CD4-positive, alpha-beta T cell treated with Interleukin-4 for 4 hours (primary cell): ENCODE data around the gene PML.
"Not testable (repeated sequence)": the region's sequence is repeated elsewhere in the genome, so short reads cannot be mapped to it uniquely, and the experiment has no call there.

Source experiments
- DNase-seq: peaks from one replicate; pipeline ENCODE4 v3.0.0-alpha.2; 2020

Gene PML

DNA sequence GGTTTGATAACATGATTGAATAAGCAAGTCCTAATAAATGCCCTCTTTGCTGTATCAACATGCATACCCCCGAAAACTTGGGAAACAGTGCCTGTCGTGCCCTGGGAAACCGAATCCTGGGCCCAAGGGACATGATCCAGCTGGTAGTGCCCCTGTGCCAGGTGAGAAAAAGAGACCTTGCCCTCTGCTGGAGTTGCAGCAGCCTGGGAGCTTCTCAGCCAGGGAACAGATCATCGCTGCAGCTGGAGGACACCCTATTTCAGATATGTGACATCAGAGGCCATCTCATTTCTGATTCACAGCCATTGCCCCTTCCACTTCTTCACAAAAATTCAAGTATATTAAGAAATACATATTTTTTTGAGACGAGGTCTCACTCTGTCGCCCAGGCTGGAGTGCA, 34.7 kb upstream of the PML start:
- DNase-seq, result no peak

- not testable (repeated sequence) for DNase-seq
These were observed 33.9 kb upstream of the PML start for GRCh38 chr15:73960472-73961070.

- no peak for DNase-seq
These were observed 32.1 kb upstream of the PML start for GRCh38 chr15:73962433-73962832.

GRCh38 chr15:73964736-73965093, 29.8 kb upstream of the PML start:
- DNase-seq, result peak; percentile 84

GRCh38 chr15:73965094-73965757, 29.3 kb upstream of the PML start:
- DNase-seq, result no peak

GRCh38 chr15:73965758-73966113, 28.8 kb upstream of the PML start:
- peak; percentile 43 for DNase-seq

DNA sequence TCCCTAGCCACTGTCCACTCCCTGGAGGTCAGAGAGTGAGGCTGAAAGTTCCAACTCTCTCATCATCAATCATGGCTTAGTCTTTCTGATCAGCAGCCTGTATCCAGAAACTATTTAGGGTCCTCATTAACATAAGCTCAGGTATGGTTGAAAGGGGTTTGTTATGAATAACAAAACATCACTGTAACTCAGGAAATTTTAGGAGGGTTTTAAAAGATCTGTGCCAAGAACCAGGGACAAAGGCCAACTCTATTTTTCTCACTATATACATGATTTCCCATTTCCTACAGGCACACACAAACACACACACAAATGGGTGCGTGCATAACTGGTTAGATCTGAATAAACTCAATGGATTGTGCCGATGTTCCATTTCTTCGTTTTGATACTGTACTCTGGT, 26.1 kb upstream of the PML start:
- no peak for DNase-seq

GRCh38 chr15:73969151-73969759, 25.3 kb upstream of the PML start:
- no peak for DNase-seq

GRCh38 chr15:73972984-73973682, 21.4 kb upstream of the PML start:
- DNase-seq, result peak; percentile 73

- DNase-seq, result not testable (repeated sequence)
These were observed 20.8 kb upstream of the PML start for GRCh38 chr15:73973683-73974200.

- DNase-seq, result peak; percentile 50
These were observed 18.9 kb upstream of the PML start for GRCh38 chr15:73975440-73976125.

DNA sequence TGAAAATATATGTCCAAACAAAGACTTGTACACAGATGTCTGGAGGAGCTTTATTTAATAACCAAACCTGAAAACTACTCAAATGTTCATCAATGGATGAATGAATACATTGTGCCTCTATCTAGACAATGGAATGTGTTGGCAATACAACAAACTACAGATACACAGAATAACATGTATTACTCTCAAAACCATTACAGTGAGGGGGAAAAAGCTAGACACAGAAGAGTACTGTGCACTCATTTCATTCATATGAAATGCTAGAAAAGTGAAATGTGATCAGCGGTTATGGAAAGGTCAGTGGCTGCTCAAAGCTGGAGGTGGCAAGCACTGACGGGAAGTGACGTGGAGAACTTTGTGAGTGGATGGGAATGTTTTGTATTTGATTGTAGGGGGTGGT, 15.6 kb upstream of the PML start:
- no peak for DNase-seq

DNA sequence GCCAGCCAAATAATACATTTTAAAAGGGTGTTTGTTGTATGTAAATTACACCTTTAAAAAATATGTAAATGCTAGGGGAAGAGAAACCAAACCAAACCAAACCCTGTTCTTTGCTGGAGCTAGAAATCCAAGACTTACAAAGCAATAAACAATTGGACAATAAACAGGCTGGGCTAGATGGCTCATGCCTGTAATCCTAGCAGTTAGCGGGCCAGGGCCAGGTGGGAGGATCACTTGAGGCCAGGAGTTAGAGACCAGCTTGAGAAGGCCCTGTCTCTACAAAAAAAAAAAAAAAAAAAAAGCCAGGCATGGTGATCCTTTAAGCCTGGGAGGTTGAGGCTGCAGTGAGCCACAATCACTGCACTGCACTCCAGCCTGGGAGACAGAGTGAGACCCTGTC, 14.9 kb upstream of the PML start:
- no peak for DNase-seq

GRCh38 chr15:73981761-73982221, 12.7 kb upstream of the PML start:
- no peak for DNase-seq

GRCh38 chr15:73982222-73982962, 12.1 kb upstream of the PML start:
- no peak for DNase-seq

DNA sequence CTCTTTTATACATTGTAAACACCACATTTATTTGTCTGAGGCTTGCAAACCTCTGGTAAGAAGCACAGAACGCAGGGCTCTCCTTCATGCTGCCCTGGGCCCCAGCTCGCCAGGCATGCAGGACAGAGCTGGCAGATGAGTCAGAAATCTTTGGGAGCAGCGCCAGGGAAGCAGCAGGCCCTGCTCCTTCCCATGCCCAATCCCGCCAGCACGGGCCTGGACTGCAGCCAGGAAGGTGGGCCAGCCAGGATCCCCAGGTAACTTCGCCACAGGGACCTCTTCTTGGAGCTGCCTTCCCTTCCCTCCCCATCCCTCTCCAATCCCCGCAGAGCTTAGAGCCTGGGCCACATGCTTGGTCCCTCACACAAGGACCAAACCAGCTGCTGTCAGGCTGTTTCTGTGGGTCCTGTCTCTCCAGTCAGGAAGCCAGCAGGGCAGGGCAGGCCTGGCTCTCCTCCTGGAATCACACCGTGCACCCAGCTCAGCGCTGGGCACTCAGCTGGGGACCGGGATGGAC, 11.2 kb upstream of the PML start:
- no peak for DNase-seq

- DNase-seq, result no peak
These were observed 10.7 kb upstream of the PML start for GRCh38 chr15:73983773-73984172.

DNA sequence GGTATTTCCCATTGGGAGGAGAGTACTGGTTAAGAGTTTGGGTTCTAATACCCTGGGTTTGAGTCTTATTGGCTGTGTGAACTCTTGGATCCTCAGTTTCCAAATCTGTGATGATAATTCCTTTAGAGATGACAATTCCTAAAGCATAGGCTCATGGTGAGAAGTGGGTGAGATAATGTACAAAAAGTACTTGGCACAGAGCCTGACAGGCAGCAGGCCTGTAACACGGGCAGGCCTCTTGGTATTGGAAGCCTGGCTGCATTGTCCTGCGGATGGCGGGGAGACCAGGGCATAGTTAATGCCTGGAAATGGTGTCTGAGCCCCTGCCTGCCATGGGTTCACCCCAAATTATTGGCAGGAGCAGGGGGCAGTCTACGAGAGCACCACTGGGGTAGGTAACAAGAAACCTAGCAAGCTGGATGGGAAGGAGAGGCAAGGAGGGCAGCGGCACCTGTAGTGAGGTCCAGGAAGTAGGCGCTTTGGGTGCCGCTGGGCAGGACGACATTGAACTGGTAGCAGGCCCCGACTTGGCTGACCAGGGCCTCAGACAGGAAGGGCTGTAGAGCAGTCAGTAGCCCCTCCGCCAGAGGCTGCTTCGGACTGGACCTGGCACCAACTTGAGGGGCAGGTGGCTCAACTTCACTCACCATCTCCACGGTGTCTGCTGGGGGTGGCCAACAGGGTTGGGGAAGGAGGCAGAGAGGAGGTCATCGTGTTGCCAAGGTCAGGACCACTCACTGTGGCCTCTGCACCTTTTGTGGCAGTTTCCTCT, 10.1 kb upstream of the PML start:
- no peak for DNase-seq

- DNase-seq, result no peak
These were observed 9.2 kb upstream of the PML start for GRCh38 chr15:73985101-73985873.

DNA sequence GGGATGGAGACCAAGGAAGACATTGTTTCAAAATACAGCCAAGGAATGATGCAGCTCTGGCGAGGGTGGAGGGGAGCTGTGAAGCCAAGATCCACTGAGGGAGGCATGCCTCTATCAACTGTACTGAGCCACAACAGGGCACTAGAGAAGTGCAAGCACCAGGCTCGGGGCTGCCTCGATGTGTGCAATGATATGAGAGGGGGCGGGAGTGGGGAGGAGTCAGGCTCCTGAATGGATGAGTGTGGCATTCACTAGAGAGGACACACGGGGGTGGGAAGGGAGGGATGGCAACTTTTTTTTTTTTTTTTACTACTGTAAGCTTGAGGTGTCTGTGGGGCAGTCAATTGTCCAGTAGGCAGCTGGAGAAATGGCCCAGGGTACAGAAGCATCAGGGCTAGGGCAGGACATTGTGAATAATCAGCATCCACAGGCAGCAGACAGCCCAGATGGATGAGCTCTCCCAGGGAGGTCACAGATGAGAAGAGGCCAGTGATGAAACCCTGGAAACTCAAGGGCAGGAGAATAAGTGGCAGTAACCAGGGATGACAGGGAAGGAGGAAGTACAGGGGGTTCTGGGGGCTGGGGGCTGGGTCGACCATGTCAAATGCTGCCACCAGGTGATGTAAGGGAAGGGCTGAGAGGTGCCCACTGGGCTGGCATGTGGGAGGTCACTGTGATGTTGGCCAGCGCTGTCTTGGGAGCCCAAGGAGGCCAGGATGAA, 8.3 kb upstream of the PML start:
- DNase-seq, result no peak
